ENCODE measurements around the gene CST1.
"Not testable (repeated sequence)": the region's sequence is repeated elsewhere in the genome, so short reads cannot be mapped to it uniquely, and the experiment has no call there.

CST1 gene

DNA sequence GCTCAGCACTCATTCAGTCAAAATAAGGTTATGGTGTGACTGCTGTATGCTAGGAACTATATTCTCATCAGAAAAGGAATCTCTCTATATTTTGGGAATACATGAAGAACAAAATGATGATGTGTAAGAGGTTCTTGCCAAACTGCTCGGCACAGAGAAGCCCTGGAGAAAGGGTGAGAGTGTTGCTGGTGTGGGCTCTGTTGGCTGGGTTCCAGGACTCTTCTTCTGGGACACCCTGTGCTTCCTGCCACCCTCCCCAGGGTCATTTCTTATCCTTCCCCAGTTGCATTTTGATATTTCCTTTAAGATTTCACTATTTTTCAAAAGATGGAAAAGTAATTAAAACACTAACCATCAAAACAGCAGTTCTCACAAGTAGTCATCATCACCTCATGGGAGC lies 28.8 kb downstream of the CST1 start:
- Histone ChIP-seq H3K9me3 (ENCODE audit: insufficient read depth, low read length, severe bottlenecking) (no peaks in the 10 kb centered on the region), H4K20me1 (ENCODE audit: insufficient read depth, low read length) (no peaks in the 10 kb centered on the region), H2AFZ (ENCODE audit: low read depth, low read length) (no peak overlapping the region), H3K36me3 (ENCODE audit: insufficient read depth, low read length) (no peaks in the 10 kb centered on the region), H3K4me3 (ENCODE audit: low read depth in 1 of 2, low read length in 2 of 2) (no peak overlapping the region), H3K79me2 (ENCODE audit: insufficient read depth, low read length) (no peaks in the 10 kb centered on the region), H3K4me1 (ENCODE audit: insufficient read depth, low read length) (no peaks in the 10 kb centered on the region), H3K27ac (ENCODE audit: low read length) (no peak overlapping the region), H3K9ac (ENCODE audit: low read depth, low read length) (no peak overlapping the region), H3K27me3 (ENCODE audit: insufficient read depth, low read length, poor library complexity) (peaks cover 3% of the 10 kb centered on the region), H3K4me2 (ENCODE audit: insufficient read depth, low read length) (no peak overlapping the region)
- TF ChIP-seq CTCF (IDR thresholded peaks at IDR 0.05; ENCODE audit: borderline replicate concordance, extremely low read depth, low read length, poor library complexity, severe bottlenecking) (no peak), EZH2 (IDR thresholded peaks at IDR 0.05; ENCODE audit: borderline replicate concordance, low read depth, low read length, severe bottlenecking) (no peak)
- no peak for DNase-seq
- ATAC-seq (ENCODE audit: insufficient read depth, low read depth) = no peak

GRCh38 chr20:23719351-23719750 lies 31.4 kb downstream of the CST1 start:
- ATAC-seq (ENCODE audit: insufficient read depth, low read depth); H3K9ac ChIP-seq (ENCODE audit: low read depth, low read length); H4K20me1 ChIP-seq (ENCODE audit: insufficient read depth, low read length); H3K4me1 ChIP-seq (ENCODE audit: insufficient read depth, low read length); H3K79me2 ChIP-seq (ENCODE audit: insufficient read depth, low read length); H3K27me3 ChIP-seq (ENCODE audit: insufficient read depth, low read length, poor library complexity); H3K27ac ChIP-seq (ENCODE audit: low read length); H3K9me3 ChIP-seq (ENCODE audit: insufficient read depth, low read length, severe bottlenecking); H3K4me3 ChIP-seq (ENCODE audit: low read depth in 1 of 2, low read length in 2 of 2); H3K4me2 ChIP-seq (ENCODE audit: insufficient read depth, low read length); H3K36me3 ChIP-seq (ENCODE audit: insufficient read depth, low read length); DNase-seq; H2AFZ ChIP-seq (ENCODE audit: low read depth, low read length): not testable (repeated sequence)

GRCh38 chr20:23711778-23712177 lies 39.0 kb downstream of the CST1 start:
- not testable (repeated sequence) for H3K36me3 ChIP-seq (ENCODE audit: insufficient read depth, low read length)

DNA sequence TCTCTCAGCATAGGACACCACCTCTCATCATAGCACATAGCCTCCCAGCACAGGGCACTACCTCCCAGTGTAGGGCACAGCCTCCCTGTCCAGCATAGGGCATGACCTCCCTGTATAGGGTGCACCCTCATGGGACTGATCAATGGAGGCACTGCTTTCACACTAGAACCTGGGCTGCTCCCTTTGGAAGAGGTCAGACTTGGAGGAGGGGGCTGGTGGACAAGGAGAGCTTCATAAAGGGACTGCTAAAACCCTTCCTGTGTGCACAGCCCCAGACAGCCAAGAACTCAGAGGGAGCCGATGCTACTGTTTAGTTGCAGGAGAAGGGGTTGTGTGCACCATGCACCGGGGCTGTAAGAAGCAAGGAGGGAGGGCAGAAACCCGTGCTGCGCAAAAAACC lies 40.0 kb downstream of the CST1 start:
- H3K27me3 ChIP-seq (ENCODE audit: insufficient read depth, low read length, poor library complexity) = peaks cover 6% of the 10 kb centered on the region
- H3K4me2 ChIP-seq (ENCODE audit: insufficient read depth, low read length) = no peak overlapping the region
- H3K4me1 ChIP-seq (ENCODE audit: insufficient read depth, low read length) = no peaks in the 10 kb centered on the region
- no peaks in the 10 kb centered on the region for H3K9me3 ChIP-seq (ENCODE audit: insufficient read depth, low read length, severe bottlenecking)
- no peak overlapping the region for H3K4me3 ChIP-seq (ENCODE audit: low read depth in 1 of 2, low read length in 2 of 2)
- DNase-seq = no peak
- no peak for TF ChIP-seq CTCF (IDR thresholded peaks at IDR 0.05; ENCODE audit: borderline replicate concordance, extremely low read depth, low read length, poor library complexity, severe bottlenecking)
- TF ChIP-seq EZH2 (IDR thresholded peaks at IDR 0.05; ENCODE audit: borderline replicate concordance, low read depth, low read length, severe bottlenecking) = no peak
- no peaks in the 10 kb centered on the region for H3K79me2 ChIP-seq (ENCODE audit: insufficient read depth, low read length)
- H4K20me1 ChIP-seq (ENCODE audit: insufficient read depth, low read length) = no peaks in the 10 kb centered on the region
- no peak overlapping the region for H3K9ac ChIP-seq (ENCODE audit: low read depth, low read length)
- no peak for ATAC-seq (ENCODE audit: insufficient read depth, low read depth)
- no peak overlapping the region for H3K27ac ChIP-seq (ENCODE audit: low read length)
- H3K36me3 ChIP-seq (ENCODE audit: insufficient read depth, low read length) = no peaks in the 10 kb centered on the region
- no peak overlapping the region for H2AFZ ChIP-seq (ENCODE audit: low read depth, low read length)

More at GRCh38 chr20:23711778-23712177, 39.0 kb downstream of the CST1 start:
- not testable (repeated sequence) for ATAC-seq (ENCODE audit: insufficient read depth, low read depth); H3K9ac ChIP-seq (ENCODE audit: low read depth, low read length); H3K4me3 ChIP-seq (ENCODE audit: low read depth in 1 of 2, low read length in 2 of 2); H3K9me3 ChIP-seq (ENCODE audit: insufficient read depth, low read length, severe bottlenecking); H3K4me2 ChIP-seq (ENCODE audit: insufficient read depth, low read length); H3K27ac ChIP-seq (ENCODE audit: low read length); H2AFZ ChIP-seq (ENCODE audit: low read depth, low read length); H3K27me3 ChIP-seq (ENCODE audit: insufficient read depth, low read length, poor library complexity); H3K4me1 ChIP-seq (ENCODE audit: insufficient read depth, low read length); H3K79me2 ChIP-seq (ENCODE audit: insufficient read depth, low read length); H4K20me1 ChIP-seq (ENCODE audit: insufficient read depth, low read length); DNase-seq
